Liver (tissue), 3 donors: ENCODE data around the gene FBXO34.

Experiments used
- FOXA1 ChIP-seq: IDR thresholded peaks from 2 replicates; pipeline ENCODE4 v1.6.1; 2016; ENCODE audit warnings: antibody characterized with exemption
- JUND ChIP-seq, 2 donors: IDR thresholded peaks; 2 replicates each; pipeline ENCODE4 v1.6.1; 2016; ENCODE audit warnings: antibody characterized with exemption in 2 of 2
- MAX ChIP-seq: IDR thresholded peaks from 2 replicates; pipeline ENCODE4 v1.6.1; 2016; ENCODE audit warnings: antibody characterized with exemption
- TAF1 ChIP-seq: conservative IDR thresholded peaks from 2 replicates; pipeline ENCODE4 v1.6.1; 2016; ENCODE audit warnings: antibody characterized with exemption, mild to moderate bottlenecking
- TF ChIP-seq, protein P1 (sequence below): fragments of 150-350 bp; IDR thresholded peaks from 2 replicates; pipeline ENCODE4 v1.5.1; 2017; ENCODE audit warnings: improper control_type of control experiment, low read depth, low read length; ENCODE audit not compliant: missing input control
- TF ChIP-seq, protein P2 (sequence below): IDR thresholded peaks from 2 replicates; pipeline ENCODE4 v1.6.1; 2016; ENCODE audit warnings: antibody characterized with exemption, mild to moderate bottlenecking
- TF ChIP-seq, protein P3 (sequence below): IDR thresholded peaks from 2 replicates; pipeline ENCODE4 v1.6.1; 2016; ENCODE audit warnings: antibody characterized with exemption
- donor health status: healthy.
- donor health status: healthy.

DNA sequence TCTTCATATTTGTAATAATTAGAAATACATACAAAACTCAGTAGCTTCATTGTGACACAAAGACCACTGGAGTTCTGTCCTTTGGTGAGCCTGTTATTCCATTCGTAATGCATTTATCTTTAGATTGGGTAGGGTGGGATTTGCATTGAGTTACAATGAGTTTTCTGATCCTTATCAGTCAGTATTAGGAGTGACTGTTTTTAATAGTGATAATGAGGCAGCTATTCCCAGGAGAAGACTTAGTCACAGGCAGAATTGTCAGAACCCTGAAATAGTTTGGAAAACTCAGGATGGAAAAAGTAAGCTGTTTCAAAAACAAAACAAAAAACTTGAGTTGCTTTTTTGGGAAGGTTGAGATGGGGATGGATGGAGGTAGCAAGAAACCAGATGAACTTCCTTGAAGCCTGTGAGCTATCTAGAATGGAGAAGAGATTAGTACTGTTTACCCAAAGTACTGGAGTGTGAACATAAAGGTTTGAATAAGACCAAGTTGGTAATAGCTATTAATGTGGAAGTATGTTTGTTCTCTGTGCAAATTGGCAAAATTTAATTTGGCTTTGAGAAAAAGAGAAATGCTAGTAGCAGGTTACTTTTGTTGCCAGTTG lies 38.6 kb downstream of the FBXO34 start:
- TF ChIP-seq, protein P1, sequence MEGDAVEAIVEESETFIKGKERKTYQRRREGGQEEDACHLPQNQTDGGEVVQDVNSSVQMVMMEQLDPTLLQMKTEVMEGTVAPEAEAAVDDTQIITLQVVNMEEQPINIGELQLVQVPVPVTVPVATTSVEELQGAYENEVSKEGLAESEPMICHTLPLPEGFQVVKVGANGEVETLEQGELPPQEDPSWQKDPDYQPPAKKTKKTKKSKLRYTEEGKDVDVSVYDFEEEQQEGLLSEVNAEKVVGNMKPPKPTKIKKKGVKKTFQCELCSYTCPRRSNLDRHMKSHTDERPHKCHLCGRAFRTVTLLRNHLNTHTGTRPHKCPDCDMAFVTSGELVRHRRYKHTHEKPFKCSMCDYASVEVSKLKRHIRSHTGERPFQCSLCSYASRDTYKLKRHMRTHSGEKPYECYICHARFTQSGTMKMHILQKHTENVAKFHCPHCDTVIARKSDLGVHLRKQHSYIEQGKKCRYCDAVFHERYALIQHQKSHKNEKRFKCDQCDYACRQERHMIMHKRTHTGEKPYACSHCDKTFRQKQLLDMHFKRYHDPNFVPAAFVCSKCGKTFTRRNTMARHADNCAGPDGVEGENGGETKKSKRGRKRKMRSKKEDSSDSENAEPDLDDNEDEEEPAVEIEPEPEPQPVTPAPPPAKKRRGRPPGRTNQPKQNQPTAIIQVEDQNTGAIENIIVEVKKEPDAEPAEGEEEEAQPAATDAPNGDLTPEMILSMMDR = no peak
- TF ChIP-seq, protein P2, sequence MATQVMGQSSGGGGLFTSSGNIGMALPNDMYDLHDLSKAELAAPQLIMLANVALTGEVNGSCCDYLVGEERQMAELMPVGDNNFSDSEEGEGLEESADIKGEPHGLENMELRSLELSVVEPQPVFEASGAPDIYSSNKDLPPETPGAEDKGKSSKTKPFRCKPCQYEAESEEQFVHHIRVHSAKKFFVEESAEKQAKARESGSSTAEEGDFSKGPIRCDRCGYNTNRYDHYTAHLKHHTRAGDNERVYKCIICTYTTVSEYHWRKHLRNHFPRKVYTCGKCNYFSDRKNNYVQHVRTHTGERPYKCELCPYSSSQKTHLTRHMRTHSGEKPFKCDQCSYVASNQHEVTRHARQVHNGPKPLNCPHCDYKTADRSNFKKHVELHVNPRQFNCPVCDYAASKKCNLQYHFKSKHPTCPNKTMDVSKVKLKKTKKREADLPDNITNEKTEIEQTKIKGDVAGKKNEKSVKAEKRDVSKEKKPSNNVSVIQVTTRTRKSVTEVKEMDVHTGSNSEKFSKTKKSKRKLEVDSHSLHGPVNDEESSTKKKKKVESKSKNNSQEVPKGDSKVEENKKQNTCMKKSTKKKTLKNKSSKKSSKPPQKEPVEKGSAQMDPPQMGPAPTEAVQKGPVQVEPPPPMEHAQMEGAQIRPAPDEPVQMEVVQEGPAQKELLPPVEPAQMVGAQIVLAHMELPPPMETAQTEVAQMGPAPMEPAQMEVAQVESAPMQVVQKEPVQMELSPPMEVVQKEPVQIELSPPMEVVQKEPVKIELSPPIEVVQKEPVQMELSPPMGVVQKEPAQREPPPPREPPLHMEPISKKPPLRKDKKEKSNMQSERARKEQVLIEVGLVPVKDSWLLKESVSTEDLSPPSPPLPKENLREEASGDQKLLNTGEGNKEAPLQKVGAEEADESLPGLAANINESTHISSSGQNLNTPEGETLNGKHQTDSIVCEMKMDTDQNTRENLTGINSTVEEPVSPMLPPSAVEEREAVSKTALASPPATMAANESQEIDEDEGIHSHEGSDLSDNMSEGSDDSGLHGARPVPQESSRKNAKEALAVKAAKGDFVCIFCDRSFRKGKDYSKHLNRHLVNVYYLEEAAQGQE = no peak
- TF ChIP-seq, protein P3, sequence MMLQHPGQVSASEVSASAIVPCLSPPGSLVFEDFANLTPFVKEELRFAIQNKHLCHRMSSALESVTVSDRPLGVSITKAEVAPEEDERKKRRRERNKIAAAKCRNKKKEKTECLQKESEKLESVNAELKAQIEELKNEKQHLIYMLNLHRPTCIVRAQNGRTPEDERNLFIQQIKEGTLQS = no peak
- TF ChIP-seq MAX = no peak
- TF ChIP-seq TAF1 = no peak
- no peak for TF ChIP-seq FOXA1
- TF ChIP-seq JUND (IDR thresholded peaks at IDR 0.05) = no peak
